H1 (cell line): ENCODE data around the gene FRZB. TPM values are rescaled to one million over a fixed set of nuclear protein-coding genes. Genes with fewer than 3 reads are reported as not detected.

Experiments used
- CTCF ChIA-PET: fragments of 300-600 bp; sonication (Branson Sonifier 250); formaldehyde crosslinking; loops from one replicate; lab custom pipeline; 2021; ENCODE audit not compliant: partially characterized antibody; lab: Charles Lee
- POLR2A ChIA-PET: fragments of 300-600 bp; sonication (Branson Sonifier 250); formaldehyde crosslinking; loops from one replicate; lab custom pipeline; 2021; ENCODE audit warnings: inconsistent platforms; ENCODE audit not compliant: partially characterized antibody; lab: Charles Lee
- DNase-seq, 2 experiments: peaks; one replicate each; pipeline versions ENCODE4 v3.0.0 to v3.0.0-alpha.2; 2010 to 2022; ENCODE audit warnings: low spot score in 2 of 2, low read depth in 1 of 2, mixed read lengths in 1 of 2
- FAIRE-seq: peaks from 2 replicates; lab custom pipeline; 2011; peaks lifted over from hg19 to GRCh38; lab: Jason Lieb, UNC
- H2AFZ ChIP-seq: 2 replicates; pipeline ENCODE4 v1.8.1; 2012; ENCODE audit warnings: low read length, inconsistent platforms
- H2AK5ac ChIP-seq: 2 replicates; pipeline ENCODE4 v1.6.1; 2013; ENCODE audit warnings: low read depth, low read length
- H2BK120ac ChIP-seq: replicated peaks from 2 replicates; pipeline ENCODE3; 2013; ENCODE audit warnings: low read depth, low read length, inconsistent platforms
- H2BK12ac ChIP-seq: 2 replicates; pipeline ENCODE4 v1.6.1; 2013; ENCODE audit warnings: low read depth, low read length
- H2BK15ac ChIP-seq: 2 replicates; pipeline ENCODE4 v1.6.1; 2013; ENCODE audit warnings: low read length
- H2BK20ac ChIP-seq: 2 replicates; pipeline ENCODE4 v1.6.1; 2013; ENCODE audit warnings: low read length
- H2BK5ac ChIP-seq: 2 replicates; pipeline ENCODE4 v1.6.1; 2013; ENCODE audit warnings: low read depth, low read length
- H3K14ac ChIP-seq: 2 replicates; pipeline ENCODE4 v1.6.1; 2013; ENCODE audit warnings: inconsistent platforms; ENCODE audit not compliant: insufficient read length
- H3K18ac ChIP-seq: 2 replicates; pipeline ENCODE4 v1.6.1; 2013; ENCODE audit warnings: low read length; ENCODE audit errors: extremely low read depth
- H3K23ac ChIP-seq: 2 replicates; pipeline ENCODE4 v1.6.1; 2013; ENCODE audit warnings: inconsistent platforms; ENCODE audit not compliant: insufficient read length
- H3K23me2 ChIP-seq: 2 replicates; pipeline ENCODE4 v1.6.1; 2013; ENCODE audit warnings: low read depth, low read length
- H3K27ac ChIP-seq: 2 replicates; pipeline ENCODE4 v1.6.1; 2011; ENCODE audit warnings: low read depth, low read length, inconsistent platforms
- H3K27me3 ChIP-seq, 4 experiments: replicated peaks in 1 of 4; 1 replicate in 1 of 4; 2 replicates in 3 of 4; pipeline versions ENCODE4 v1.6.1 to v1.8.1; 2011 to 2013; ENCODE audit warnings: low read length in 3 of 4, mild to moderate bottlenecking in 3 of 4, inconsistent platforms in 2 of 4, mixed read lengths in 2 of 4, moderate library complexity in 1 of 4; ENCODE audit not compliant: control insufficient read depth in 3 of 4, insufficient read depth in 3 of 4; ENCODE audit errors: extremely low read depth in 1 of 4
- H3K36me3 ChIP-seq, 4 experiments: 2 replicates each; pipeline versions ENCODE4 v1.6.1 to v1.8.1; 2011 to 2013; ENCODE audit warnings: mild to moderate bottlenecking in 4 of 4, low read length in 3 of 4, moderate library complexity in 2 of 4, control low read depth in 1 of 4, inconsistent platforms in 1 of 4; ENCODE audit not compliant: insufficient read depth in 4 of 4, control insufficient read depth in 2 of 4
- H3K4ac ChIP-seq: replicated peaks from 2 replicates; pipeline ENCODE3; 2013; ENCODE audit warnings: low read length, low read depth, mixed read lengths, inconsistent platforms; ENCODE audit not compliant: insufficient read length
- H3K4me1 ChIP-seq, 4 experiments: replicated peaks in 1 of 4; 1 replicate in 1 of 4; 2 replicates in 3 of 4; pipeline versions ENCODE4 v1.6.1 to v1.8.1; 2011 to 2013; ENCODE audit warnings: low read length in 3 of 4, inconsistent platforms in 2 of 4, mixed read lengths in 1 of 4; ENCODE audit not compliant: insufficient read depth in 4 of 4, control insufficient read depth in 3 of 4
- H3K4me2 ChIP-seq, 2 experiments: 2 replicates each; pipeline versions ENCODE4 v1.6.1 to v1.8.1; 2011 to 2013; ENCODE audit warnings: low read depth in 2 of 2, low read length in 2 of 2, control low read depth in 1 of 2, inconsistent platforms in 1 of 2, mild to moderate bottlenecking in 1 of 2; ENCODE audit not compliant: insufficient read depth in 1 of 2
- H3K4me3 ChIP-seq, 4 experiments: fragments of 200-600, 300-600 bp in 1 of 4; sonication (generic), shearing (Covaris generic), sonication (Bioruptor Twin) in 1 of 4; 2 replicates each; pipeline versions ENCODE4 v1.5.1 to v1.8.1; 2011 to 2016; ENCODE audit warnings: low read length in 4 of 4, low read depth in 3 of 4, control low read depth in 2 of 4, inconsistent platforms in 2 of 4, mild to moderate bottlenecking in 2 of 4, mixed read lengths in 1 of 4, moderate library complexity in 1 of 4; ENCODE audit not compliant: insufficient read depth in 2 of 4; ENCODE audit errors: extremely low read depth in 1 of 4
- H3K56ac ChIP-seq: replicated peaks from 2 replicates; pipeline ENCODE3; 2013; ENCODE audit warnings: low read depth, mild to moderate bottlenecking, mixed read lengths, low read length, inconsistent platforms; ENCODE audit not compliant: insufficient read length
- H3K79me1 ChIP-seq: 2 replicates; pipeline ENCODE4 v1.6.1; 2013; ENCODE audit warnings: low read depth, low read length, control low read depth
- H3K79me2 ChIP-seq, 2 experiments: 2 replicates each; pipeline versions ENCODE4 v1.6.1 to v1.8.1; 2012 to 2013; ENCODE audit warnings: low read length in 2 of 2, mild to moderate bottlenecking in 2 of 2, inconsistent platforms in 1 of 2; ENCODE audit not compliant: insufficient read depth in 2 of 2, control insufficient read depth in 1 of 2
- H3K9ac ChIP-seq, 4 experiments: replicated peaks in 1 of 4; 1 replicate in 1 of 4; 2 replicates in 3 of 4; pipeline versions ENCODE4 v1.6.1 to v1.8.1; 2011 to 2013; ENCODE audit warnings: low read depth in 3 of 4, low read length in 3 of 4, control low read depth in 2 of 4, mild to moderate bottlenecking in 2 of 4, moderate library complexity in 2 of 4, inconsistent platforms in 1 of 4; ENCODE audit errors: extremely low read depth in 1 of 4
- H3K9me3 ChIP-seq, 2 experiments: 2 replicates each; pipeline versions ENCODE4 v1.6.1 to v1.8.1; 2012 to 2013; ENCODE audit warnings: mild to moderate bottlenecking in 2 of 2, moderate library complexity in 2 of 2, control low read depth in 1 of 2, inconsistent platforms in 1 of 2, low read depth in 1 of 2, low read length in 1 of 2, mixed read lengths in 1 of 2; ENCODE audit not compliant: insufficient read depth in 2 of 2
- H4K20me1 ChIP-seq, 2 experiments: replicated peaks in 1 of 2; 2 replicates each; pipeline versions ENCODE3 to v1.8.1; 2011 to 2013; ENCODE audit warnings: inconsistent platforms in 2 of 2, low read length in 2 of 2, mild to moderate bottlenecking in 1 of 2; ENCODE audit not compliant: insufficient read depth in 2 of 2, control insufficient read depth in 1 of 2
- H4K5ac ChIP-seq: 2 replicates; pipeline ENCODE4 v1.6.1; 2013; ENCODE audit warnings: low read length, low read depth, mixed read lengths, inconsistent platforms; ENCODE audit not compliant: insufficient read length
- H4K8ac ChIP-seq: 2 replicates; pipeline ENCODE4 v1.8.0; 2013; ENCODE audit warnings: mild to moderate bottlenecking, moderate library complexity, low read length, inconsistent platforms; ENCODE audit not compliant: insufficient read depth; ENCODE audit errors: extremely low read depth
- H4K91ac ChIP-seq: replicated peaks from 2 replicates; pipeline ENCODE3; 2013; ENCODE audit warnings: low read length, mixed read lengths, inconsistent platforms; ENCODE audit not compliant: insufficient read length
- ASH2L ChIP-seq: fragments of 200-600, 300-600 bp; sonication (generic); IDR thresholded peaks from one replicate; pipeline ENCODE4 v1.7.1; 2017; ENCODE audit warnings: low read length
- ATF2 ChIP-seq: IDR thresholded peaks from 2 replicates; pipeline ENCODE4 v1.6.1; 2012; ENCODE audit warnings: low read length, inconsistent platforms
- CBX8 ChIP-seq: fragments of 300-800, 300-1000 bp; sonication (generic); IDR thresholded peaks from 2 replicates; pipeline ENCODE4 v1.7.1; 2016; ENCODE audit warnings: low read depth, low read length, borderline replicate concordance
- CHD2 ChIP-seq: IDR thresholded peaks from 2 replicates; pipeline ENCODE4 v1.6.1; 2012; ENCODE audit warnings: low read length, improper control_type of control experiment
- EGR1 ChIP-seq: IDR thresholded peaks from 2 replicates; pipeline ENCODE4 v1.6.1; 2011; ENCODE audit warnings: low read depth, low read length, borderline replicate concordance
- JUN ChIP-seq: IDR thresholded peaks from 2 replicates; pipeline ENCODE4 v1.6.1; 2011; ENCODE audit warnings: low read depth, mild to moderate bottlenecking, improper control_type of control experiment, low read length
- JUND ChIP-seq: IDR thresholded peaks from 2 replicates; pipeline ENCODE4 v1.6.1; 2011; ENCODE audit warnings: mild to moderate bottlenecking, improper control_type of control experiment, low read length
- POLR2AphosphoS5 ChIP-seq: IDR thresholded peaks from 2 replicates; pipeline ENCODE4 v1.6.1; 2011; ENCODE audit warnings: low read depth, low read length
- RBBP5 ChIP-seq: IDR thresholded peaks from 2 replicates; pipeline ENCODE4 v1.7.1; 2012; ENCODE audit warnings: low read depth, mild to moderate bottlenecking, inconsistent platforms, low read length, moderate library complexity, borderline replicate concordance
- SIN3A ChIP-seq, 2 experiments: IDR thresholded peaks in 1 of 2; conservative IDR thresholded peaks in 1 of 2; 2 replicates each; pipeline ENCODE4 v1.6.1; 2011 to 2012; ENCODE audit warnings: low read length in 2 of 2, improper control_type of control experiment in 1 of 2, low read depth in 1 of 2, mild to moderate bottlenecking in 1 of 2
- SRF ChIP-seq: IDR thresholded peaks from 2 replicates; pipeline ENCODE4 v1.6.1; 2011; ENCODE audit warnings: mild to moderate bottlenecking, low read depth, low read length, moderate library complexity
- SUZ12 ChIP-seq: fragments of 200-600 bp; sonication (generic); IDR thresholded peaks from 2 replicates; pipeline ENCODE4 v1.6.1; 2012; ENCODE audit warnings: mild to moderate bottlenecking, inconsistent platforms, low read length, moderate library complexity, mixed read lengths
- YY1 ChIP-seq: IDR thresholded peaks from 2 replicates; pipeline ENCODE4 v1.6.1; 2011; ENCODE audit warnings: low read depth, mild to moderate bottlenecking, low read length
- WGBS, 2 experiments: shearing (Covaris generic) in 1 of 2; methylation state at CpG; one replicate each; pipeline versions ENCODE4 v1.1.6 to v1.1.7; 2013 to 2015; ENCODE audit warnings: low lambda C conversion rate in 2 of 2, mixed read lengths in 2 of 2, inconsistent platforms in 1 of 2, low coverage in 1 of 2, missing lambda C conversion rate in 1 of 2; ENCODE audit not compliant: insufficient replicate concordance in 2 of 2, insufficient coverage in 1 of 2, insufficient read length in 1 of 2; ENCODE audit errors: extremely low coverage in 1 of 2, missing lambda C conversion rate in 1 of 2; 5-methylcytosine and 5-hydroxymethylcytosine counted together
- polyA plus RNA-seq, 7 experiments: library from polyadenylated mRNA; depleted of rRNA in 3 of 7; stranded (reverse) in 5 of 7; unstranded in 2 of 7; fragments of >200 nt in 5 of 7; fragments of 200-250 nt in 2 of 7; gene quantifications; 1 replicate in 5 of 7; 2 replicates in 1 of 7; 4 replicates in 1 of 7; pipeline versions ENCODE4 v1.2.1 to v1.2.3, GENCODE V29; 2011 to 2013; ENCODE audit warnings: missing spikeins in 2 of 7, mixed read lengths in 2 of 7
- total RNA-seq: library from RNA; stranded (reverse); fragmentation: NEBNext Ultra II Directional; extraction: Animal tissue kit (Norgen Biotek cat#: 25700); gene quantifications from 2 replicates; pipeline ENCODE4 v1.2.1, GENCODE V29; 2021

FRZB gene
- total and polyA plus RNA-seq, 2 of the 8 experiments (the other 6 are each of a cell fraction or from before 2014, with no cell fraction given): 4.4 to 4.6 TPM

- 74% methylated on average over 2 of the region's 2 CpGs; no CpG with 5 or more reads in 1 of the 2 experiments for WGBS, 2 experiments
- Histone ChIP-seq H3K56ac (no peak overlapping the region), H3K9me3 (no peaks in the 10 kb centered on the region), H3K27ac (no peak overlapping the region), H3K79me1 (no peaks in the 10 kb centered on the region), H3K9ac (no peak overlapping the region), H2BK120ac (no peak overlapping the region), H2BK15ac (no peak overlapping the region), H2BK5ac (no peak overlapping the region), H2BK20ac (no peak overlapping the region), H3K4me2 (no peak overlapping the region), H3K4me1 (peaks cover 0 to 26% (median 4%) of the 10 kb centered on the region in 4 experiments; a peak in 4 of 7 replicates), H3K36me3 (no peaks in the 10 kb centered on the region), H4K5ac (peak overlapping the region; percentile 0), H2AFZ (no peak overlapping the region), H4K91ac (no peak overlapping the region), H3K79me2 (no peaks in the 10 kb centered on the region), H3K18ac (no peak overlapping the region; the same call in 1 of the 2 replicates), H4K20me1 (no peaks in the 10 kb centered on the region), H3K14ac (no peak overlapping the region), H3K4ac (no peak overlapping the region), H3K23me2 (no peaks in the 10 kb centered on the region), H3K27me3 (no peaks in the 10 kb centered on the region), H2AK5ac (no peak overlapping the region), H4K8ac (no peak overlapping the region), H2BK12ac (no peak overlapping the region), H3K4me3 (no peak overlapping the region), H3K23ac (no peak overlapping the region)
- FAIRE-seq (no peak), DNase-seq (no peak)
- CTCF ChIA-PET: interaction anchor here (1.5 to 2.4 kb wide), 6 partner anchors 7 to 46 kb away, joined by 3 to 7 read pairs (median 4); no protein-coding TSS in a partner anchor
- POLR2A ChIA-PET: no interaction called here
- TF ChIP-seq YY1 (no peak), CHD2 (no peak), ATF2 (no peak), SUZ12 (no peak), ASH2L (no peak), SRF (no peak), EGR1 (no peak), JUND (no peak), RBBP5 (no peak), POLR2AphosphoS5 (no peak), JUN (no peak), SIN3A (conservative IDR thresholded peaks at IDR 0.05 in 1 of 2, IDR thresholded peaks at IDR 0.05 in 1 of 2; ENCODE audit: low read depth in 1 of 2, low read length in 2 of 2) (no peak), CBX8 (no peak)
These were observed 48.9 kb downstream of the FRZB start for GRCh38 chr2:182817558-182817957.
